Measurements from ENCODE around the gene L3MBTL1. TPM values are rescaled to one million over a fixed set of nuclear protein-coding genes. Genes with fewer than 3 reads are reported as not detected.

Gene L3MBTL1
- total and polyA plus RNA-seq, 2 of the 4 experiments (the other 2 are of a cell fraction): 2.2 to 4.5 TPM

DNA sequence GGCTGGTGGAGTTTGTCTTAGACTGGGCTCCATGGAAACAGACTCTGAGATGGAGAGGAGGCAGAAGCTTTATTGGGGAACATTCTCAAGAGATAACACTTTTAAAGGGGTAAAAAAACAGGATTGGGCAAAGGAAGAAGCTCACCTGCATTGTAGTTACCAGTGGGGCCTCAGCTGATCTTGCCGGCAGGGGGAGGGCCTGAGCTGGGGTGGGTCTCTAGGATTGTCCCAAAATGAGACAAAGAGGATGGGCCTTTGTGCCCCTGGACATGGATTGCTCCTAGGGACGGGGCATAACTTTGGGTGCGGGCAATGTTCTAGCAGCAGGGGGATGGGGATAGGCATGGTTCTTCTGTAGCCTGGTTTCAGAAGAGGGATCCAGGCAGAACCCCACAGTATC is 63.8 kb downstream of the L3MBTL1 start:
- WGBS, 2 experiments (ENCODE audit: extremely low coverage in 2 of 2, insufficient read length in 1 of 2): no CpG with 5 or more reads among the region's 3 CpGs

More for the DNA sequence above, 63.8 kb downstream of the L3MBTL1 start:
- Histone ChIP-seq H3K36me3 (ENCODE audit: control insufficient read depth, insufficient read depth, low read length) (no peaks in the 10 kb centered on the region), H3K9me3 (ENCODE audit: control insufficient read depth, insufficient read depth, low read length) (no peaks in the 10 kb centered on the region), H3K4ac (ENCODE audit: low read depth, low read length) (no peak overlapping the region), H2BK5ac (ENCODE audit: low read depth, low read length, poor library complexity, severe bottlenecking) (no peak overlapping the region), H2BK15ac (ENCODE audit: low read depth, low read length) (no peak overlapping the region), H3K4me2 (ENCODE audit: low read depth, low read length) (no peak overlapping the region), H2AK5ac (ENCODE audit: low read depth, low read length) (no peak overlapping the region), H3K56ac (ENCODE audit: extremely low read depth, insufficient read depth, low read length) (no peak overlapping the region), H4K5ac (ENCODE audit: low read depth, low read length) (no peak overlapping the region), H3K27ac (ENCODE audit: insufficient read depth, low read length) (no peak overlapping the region), H2BK20ac (ENCODE audit: low read depth, low read length) (no peak overlapping the region), H3K18ac (ENCODE audit: low read depth, low read length) (no peak overlapping the region), H3K4me3 (ENCODE audit: insufficient read depth, low read depth, low read length) (no peak overlapping the region), H2AK9ac (replicated peaks; ENCODE audit: low read depth, low read length, poor library complexity) (no peak overlapping the region), H2AFZ (replicated peaks; ENCODE audit: low read length, poor library complexity) (no peak overlapping the region), H3K23ac (ENCODE audit: low read depth, low read length) (no peak overlapping the region), H4K20me1 (ENCODE audit: insufficient read depth, low read length) (no peaks in the 10 kb centered on the region), H3K27me3 (ENCODE audit: control insufficient read depth, insufficient read depth, low read length) (peaks cover 16% of the 10 kb centered on the region), H3K79me1 (ENCODE audit: low read depth in 1 of 2, low read length in 2 of 2) (no peaks in the 10 kb centered on the region), H3K14ac (replicated peaks; ENCODE audit: low read depth, low read length) (no peak overlapping the region), H4K8ac (ENCODE audit: low read depth in 2 of 2, low read length in 2 of 2) (no peak overlapping the region), H3K9ac (ENCODE audit: low read depth, low read length) (no peak overlapping the region), H3K4me1 (ENCODE audit: control insufficient read depth, insufficient read depth, low read length) (no peaks in the 10 kb centered on the region), H3K9me1 (ENCODE audit: insufficient read depth, low read length) (no peaks in the 10 kb centered on the region; the same call in 1 of the 2 replicates), H4K91ac (ENCODE audit: insufficient read depth, low read depth, low read length) (no peak overlapping the region), H2BK120ac (ENCODE audit: low read depth, low read length) (no peak overlapping the region)
- no TSS peak for BruUV-seq (replicated peaks)
- dilution Hi-C loops (cut with HindIII; ENCODE audit: low sequenced_read_pairs, unreplicated experiment) (no loop called here), intact Hi-C loops (cut with micrococcal nuclease) (no loop called here), in situ Hi-C loops (cut with MboI; ENCODE audit: low sequenced_read_pairs) (no loop called here)
- TF ChIP-seq CHD1 (IDR thresholded peaks at IDR 0.05; ENCODE audit: low read depth, low read length) (no peak), RFX5 (IDR thresholded peaks at IDR 0.05; ENCODE audit: low read depth, low read length) (no peak), SMC3 (IDR thresholded peaks at IDR 0.05; ENCODE audit: low read depth, low read length) (no peak), MAZ (IDR thresholded peaks at IDR 0.05; ENCODE audit: borderline replicate concordance, low read depth, low read length) (no peak), FOS (IDR thresholded peaks at IDR 0.05; ENCODE audit: low read depth, low read length) (no peak), BHLHE40 (IDR thresholded peaks at IDR 0.05; ENCODE audit: low read depth, low read length) (no peak), CEBPB (IDR thresholded peaks at IDR 0.05; ENCODE audit: low read depth, low read length) (no peak), POLR2A (IDR thresholded peaks at IDR 0.05; ENCODE audit: low read depth, low read length) (no peak), MXI1 (IDR thresholded peaks at IDR 0.05; ENCODE audit: borderline replicate concordance, low read depth, low read length) (no peak), RCOR1 (IDR thresholded peaks at IDR 0.05; ENCODE audit: insufficient replicate concordance, low read length) (no peak), RAD21 (IDR thresholded peaks at IDR 0.05; ENCODE audit: low read length) (no peak), NFE2L2 (IDR thresholded peaks at IDR 0.05; ENCODE audit: low read depth, low read length) (no peak)
- TF ChIP-seq, protein P1, sequence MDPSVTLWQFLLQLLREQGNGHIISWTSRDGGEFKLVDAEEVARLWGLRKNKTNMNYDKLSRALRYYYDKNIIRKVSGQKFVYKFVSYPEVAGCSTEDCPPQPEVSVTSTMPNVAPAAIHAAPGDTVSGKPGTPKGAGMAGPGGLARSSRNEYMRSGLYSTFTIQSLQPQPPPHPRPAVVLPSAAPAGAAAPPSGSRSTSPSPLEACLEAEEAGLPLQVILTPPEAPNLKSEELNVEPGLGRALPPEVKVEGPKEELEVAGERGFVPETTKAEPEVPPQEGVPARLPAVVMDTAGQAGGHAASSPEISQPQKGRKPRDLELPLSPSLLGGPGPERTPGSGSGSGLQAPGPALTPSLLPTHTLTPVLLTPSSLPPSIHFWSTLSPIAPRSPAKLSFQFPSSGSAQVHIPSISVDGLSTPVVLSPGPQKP (IDR thresholded peaks at IDR 0.05; ENCODE audit: borderline replicate concordance, low read depth, low read length): no peak
- TF ChIP-seq, protein P2, sequence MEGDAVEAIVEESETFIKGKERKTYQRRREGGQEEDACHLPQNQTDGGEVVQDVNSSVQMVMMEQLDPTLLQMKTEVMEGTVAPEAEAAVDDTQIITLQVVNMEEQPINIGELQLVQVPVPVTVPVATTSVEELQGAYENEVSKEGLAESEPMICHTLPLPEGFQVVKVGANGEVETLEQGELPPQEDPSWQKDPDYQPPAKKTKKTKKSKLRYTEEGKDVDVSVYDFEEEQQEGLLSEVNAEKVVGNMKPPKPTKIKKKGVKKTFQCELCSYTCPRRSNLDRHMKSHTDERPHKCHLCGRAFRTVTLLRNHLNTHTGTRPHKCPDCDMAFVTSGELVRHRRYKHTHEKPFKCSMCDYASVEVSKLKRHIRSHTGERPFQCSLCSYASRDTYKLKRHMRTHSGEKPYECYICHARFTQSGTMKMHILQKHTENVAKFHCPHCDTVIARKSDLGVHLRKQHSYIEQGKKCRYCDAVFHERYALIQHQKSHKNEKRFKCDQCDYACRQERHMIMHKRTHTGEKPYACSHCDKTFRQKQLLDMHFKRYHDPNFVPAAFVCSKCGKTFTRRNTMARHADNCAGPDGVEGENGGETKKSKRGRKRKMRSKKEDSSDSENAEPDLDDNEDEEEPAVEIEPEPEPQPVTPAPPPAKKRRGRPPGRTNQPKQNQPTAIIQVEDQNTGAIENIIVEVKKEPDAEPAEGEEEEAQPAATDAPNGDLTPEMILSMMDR (conservative IDR thresholded peaks at IDR 0.05; ENCODE audit: low read depth, low read length): no peak
- ATAC-seq (ENCODE audit: low read depth) (no peak), DNase-seq (no peak)
- ChIA-PET POLR2A (ENCODE audit: unreplicated experiment) (no interaction called here), CTCF (no interaction called here)

Measured in IMR-90 (cell line).